Central memory CD8-positive, alpha-beta T cell (primary cell): ENCODE data around the gene CCL4L2.
"Not testable (repeated sequence)": the region's sequence is repeated elsewhere in the genome, so short reads cannot be mapped to it uniquely, and the experiment has no call there.

Experiments used
- ATAC-seq: fragments of 150-1000 bp; cut with Tn5 transposase; replicated peaks from 2 replicates; pipeline ENCODE4 v1.10.0; 2022; ENCODE audit warnings: mild to moderate bottlenecking, moderate FRiP score, moderate number of reproducible peaks; ENCODE audit not compliant: poor library complexity, severe bottlenecking; ENCODE audit errors: extremely low read depth
- DNase-seq, 2 donors: peaks; one replicate each; pipeline ENCODE4 v3.0.0; 2021; ENCODE audit warnings: low spot score in 2 of 2
- H3K27ac Mint-ChIP-seq: one replicate; pipeline ENCODE4 v1.8.0; 2022; ENCODE audit warnings: low read depth, mild to moderate bottlenecking, moderate library complexity, mixed read lengths
- H3K27me3 Mint-ChIP-seq: one replicate; pipeline ENCODE4 v1.8.0; 2022; ENCODE audit warnings: mixed read lengths
- H3K36me3 Mint-ChIP-seq: one replicate; pipeline ENCODE4 v1.8.0; 2022; ENCODE audit warnings: mild to moderate bottlenecking, moderate library complexity, mixed read lengths; ENCODE audit not compliant: insufficient read depth
- H3K4me1 Mint-ChIP-seq: one replicate; pipeline ENCODE4 v1.8.0; 2022; ENCODE audit warnings: mixed read lengths
- H3K4me3 Mint-ChIP-seq: one replicate; pipeline ENCODE4 v1.8.0; 2022; ENCODE audit warnings: mild to moderate bottlenecking, moderate library complexity, mixed read lengths
- H3K9me3 Mint-ChIP-seq: one replicate; pipeline ENCODE4 v1.8.0; 2022; ENCODE audit warnings: mixed read lengths

The CCL4L2 gene

DNA sequence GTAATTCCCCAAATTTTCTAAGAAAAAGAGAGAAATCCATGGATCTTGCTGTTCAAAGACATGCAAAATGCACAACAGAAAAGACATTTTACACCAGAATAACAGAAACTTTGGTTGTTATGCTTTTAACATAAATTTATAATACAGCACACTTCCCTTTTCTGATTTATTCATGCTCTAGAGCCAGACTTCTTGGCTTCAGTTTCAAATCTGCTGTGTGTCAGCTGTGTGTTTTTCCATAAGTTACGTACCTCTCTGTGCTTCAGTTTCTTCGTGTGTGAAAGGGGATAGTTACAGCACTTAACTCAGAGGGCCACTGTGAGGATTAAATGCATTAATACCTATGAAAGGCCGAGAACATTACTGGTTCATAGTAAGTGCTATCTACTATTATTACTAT lies 7.5 kb upstream of the CCL4L2 start:
- Mint-ChIP-seq H3K9me3 (no peaks in the 10 kb centered on the region), H3K27ac (peak overlapping the region; percentile 71), H3K4me1 (peaks cover 76% of the 10 kb centered on the region), H3K36me3 (peaks cover 12% of the 10 kb centered on the region), H3K4me3 (peak overlapping the region; percentile 54), H3K27me3 (no peaks in the 10 kb centered on the region)
- ATAC-seq: no peak
- DNase-seq: no peak

DNA sequence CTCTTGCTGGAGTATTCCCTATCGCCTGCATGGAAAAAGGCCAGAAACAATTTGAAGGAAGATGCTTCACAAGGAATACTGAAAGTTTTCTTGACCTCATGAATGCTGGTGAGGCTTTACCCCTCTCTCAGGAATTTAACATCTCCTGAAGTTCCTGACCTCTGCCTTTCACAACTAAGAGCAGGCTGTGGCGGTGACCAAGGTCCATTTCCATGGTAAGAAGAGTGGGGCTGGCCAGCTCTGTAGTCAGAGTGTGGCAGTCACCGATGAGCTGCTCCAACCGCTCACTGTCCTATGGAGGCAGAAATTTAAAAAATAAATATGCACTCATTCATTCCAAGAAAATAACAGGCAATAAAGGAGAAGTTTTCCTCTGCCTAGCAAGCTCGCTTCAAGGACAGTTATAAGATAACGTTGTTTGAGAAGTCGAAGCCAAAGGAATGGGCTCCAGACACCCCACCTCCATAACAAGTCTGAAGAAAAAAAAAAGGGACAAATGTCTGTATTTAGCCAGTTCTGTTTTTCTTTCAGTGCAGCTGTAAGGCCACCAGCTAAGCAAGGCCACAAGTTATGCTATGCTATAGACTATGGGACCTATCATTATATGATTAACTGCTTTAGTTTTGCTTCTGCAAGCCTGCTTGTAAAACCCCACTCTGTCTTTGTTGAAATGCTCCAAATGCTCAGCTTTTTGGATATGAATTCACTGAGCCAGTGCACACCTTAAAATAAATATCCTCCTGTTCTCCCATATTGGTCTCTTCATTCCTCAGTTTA lies 6.0 kb upstream of the CCL4L2 start:
- Mint-ChIP-seq H3K4me1 (peaks cover 69% of the 10 kb centered on the region), H3K27ac (peak overlapping the region; percentile 69), H3K27me3 (no peaks in the 10 kb centered on the region), H3K4me3 (no peak overlapping the region), H3K36me3 (peaks cover 6% of the 10 kb centered on the region), H3K9me3 (no peaks in the 10 kb centered on the region)
- ATAC-seq (no peak), DNase-seq (no peak)

DNA sequence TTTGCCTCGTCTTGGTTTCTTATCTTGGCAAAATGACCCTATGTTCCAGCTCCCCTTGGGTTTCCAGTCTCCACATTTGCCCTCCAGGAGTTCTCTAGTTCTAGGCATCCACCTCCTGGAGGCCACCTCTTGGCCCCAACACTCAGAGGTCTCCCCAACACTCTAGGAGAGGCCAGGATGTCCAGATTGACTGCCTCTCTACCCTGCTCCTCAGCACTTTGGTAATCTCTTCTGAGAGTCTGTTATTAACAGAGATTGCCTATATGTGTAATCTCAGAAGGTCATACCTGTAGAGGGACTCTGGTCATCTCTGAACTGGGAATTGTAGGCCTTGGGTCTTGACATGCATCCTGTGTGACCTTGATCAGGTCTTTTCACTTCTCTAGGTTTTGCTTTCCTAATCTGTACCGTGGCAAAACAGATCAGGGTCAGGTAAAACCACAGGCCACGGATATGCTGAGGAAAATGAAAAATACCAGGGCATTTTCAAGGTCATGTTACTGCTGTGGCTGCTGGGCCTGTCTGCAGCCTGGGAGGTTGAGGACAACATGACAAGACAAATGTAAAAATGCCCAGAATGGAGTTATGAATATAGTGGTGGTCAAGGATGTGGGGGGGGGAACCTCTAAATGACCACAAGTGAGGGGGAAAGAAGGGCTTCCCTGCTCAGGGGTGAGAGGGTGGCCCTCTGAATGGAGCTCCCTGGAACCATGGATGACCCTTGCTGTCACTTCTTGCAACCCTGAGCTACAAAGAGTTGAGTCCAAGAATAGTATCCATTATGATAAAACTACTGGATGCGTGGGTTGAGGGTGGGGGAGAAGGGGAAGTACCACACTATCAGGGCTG lies 5.0 kb upstream of the CCL4L2 start:
- peak overlapping the region; percentile 21 for H3K4me3 Mint-ChIP-seq
- H3K27me3 Mint-ChIP-seq: no peaks in the 10 kb centered on the region
- peak overlapping the region; percentile 69 for H3K27ac Mint-ChIP-seq
- peaks cover 69% of the 10 kb centered on the region for H3K4me1 Mint-ChIP-seq
- H3K36me3 Mint-ChIP-seq: peaks cover 8% of the 10 kb centered on the region
- no peak for DNase-seq
- H3K9me3 Mint-ChIP-seq: no peaks in the 10 kb centered on the region
- no peak for ATAC-seq

DNA sequence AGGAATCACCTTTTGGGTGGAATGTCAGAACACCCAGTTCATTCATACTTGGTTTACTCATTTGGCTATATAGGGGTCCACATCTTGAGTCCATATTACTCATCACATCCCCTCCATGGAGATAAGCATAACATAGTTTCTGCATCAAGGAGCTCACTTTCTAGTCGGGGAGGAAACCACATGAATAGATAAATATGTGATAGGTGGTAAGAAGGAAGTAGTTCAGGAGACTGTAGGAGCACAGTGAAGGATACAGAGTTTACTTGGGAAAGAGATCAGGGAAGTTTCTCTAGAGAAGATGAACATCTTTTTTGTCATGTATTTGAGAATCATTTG lies 4.4 kb upstream of the CCL4L2 start:
- H3K36me3 Mint-ChIP-seq, H3K9me3 Mint-ChIP-seq, ATAC-seq, DNase-seq, H3K4me3 Mint-ChIP-seq, H3K27me3 Mint-ChIP-seq: not testable (repeated sequence)
- H3K27ac Mint-ChIP-seq: peak overlapping the region; percentile 69
- peaks cover 68% of the 10 kb centered on the region for H3K4me1 Mint-ChIP-seq

DNA sequence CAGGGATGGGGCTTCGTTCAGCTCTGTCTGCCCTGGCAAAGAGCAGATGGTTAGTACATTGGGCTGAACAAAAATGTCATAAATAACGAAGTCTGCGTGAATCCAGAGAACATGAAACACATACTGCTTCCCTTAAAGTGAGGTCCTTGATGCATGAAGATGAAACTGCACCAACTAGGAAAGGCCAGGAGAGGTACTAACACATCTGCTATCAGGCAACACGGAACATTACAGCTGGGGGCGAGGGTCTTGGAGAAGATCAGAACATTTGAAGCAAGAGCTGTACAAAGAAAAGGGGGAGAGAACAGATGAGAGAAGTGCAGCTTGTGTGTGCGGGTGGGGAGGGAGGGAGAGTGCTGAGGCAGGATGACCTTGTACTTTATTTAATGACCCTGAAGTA lies 3.5 kb upstream of the CCL4L2 start:
- H3K4me1 Mint-ChIP-seq: peaks cover 68% of the 10 kb centered on the region
- not testable (repeated sequence) for H3K27ac Mint-ChIP-seq

DNA sequence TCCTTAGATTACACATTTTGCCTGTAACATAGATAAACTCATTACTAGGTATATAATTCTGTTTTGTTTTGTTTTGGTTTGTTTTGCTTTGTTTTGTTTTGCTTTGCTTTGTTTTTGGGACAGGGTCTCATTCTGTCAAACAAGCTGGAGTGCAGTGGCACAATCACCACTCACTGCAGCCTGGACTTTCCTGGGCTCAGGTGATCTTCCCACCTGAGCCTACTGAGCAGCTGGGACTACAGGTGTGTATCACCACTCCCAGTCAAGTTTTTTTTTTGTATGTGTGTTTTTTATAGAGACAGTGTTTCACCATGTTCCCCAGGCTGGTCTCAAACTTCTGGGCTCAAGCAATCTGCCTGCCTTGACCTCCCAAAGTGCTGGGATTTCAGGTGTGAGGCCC lies 1.3 kb upstream of the CCL4L2 start:
- no peaks in the 10 kb centered on the region for H3K9me3 Mint-ChIP-seq
- H3K27ac Mint-ChIP-seq: peak overlapping the region; percentile 97
- ATAC-seq (no peak), DNase-seq (no peak)
- peaks cover 11% of the 10 kb centered on the region for H3K36me3 Mint-ChIP-seq
- peaks cover 71% of the 10 kb centered on the region for H3K4me1 Mint-ChIP-seq
- H3K4me3 Mint-ChIP-seq: peak overlapping the region; percentile 84
- H3K27me3 Mint-ChIP-seq: no peaks in the 10 kb centered on the region

More for the DNA sequence above, 3.5 kb upstream of the CCL4L2 start:
- H3K4me3 Mint-ChIP-seq, H3K9me3 Mint-ChIP-seq, ATAC-seq, H3K27me3 Mint-ChIP-seq, DNase-seq: not testable (repeated sequence)
- peaks cover 11% of the 10 kb centered on the region for H3K36me3 Mint-ChIP-seq

DNA sequence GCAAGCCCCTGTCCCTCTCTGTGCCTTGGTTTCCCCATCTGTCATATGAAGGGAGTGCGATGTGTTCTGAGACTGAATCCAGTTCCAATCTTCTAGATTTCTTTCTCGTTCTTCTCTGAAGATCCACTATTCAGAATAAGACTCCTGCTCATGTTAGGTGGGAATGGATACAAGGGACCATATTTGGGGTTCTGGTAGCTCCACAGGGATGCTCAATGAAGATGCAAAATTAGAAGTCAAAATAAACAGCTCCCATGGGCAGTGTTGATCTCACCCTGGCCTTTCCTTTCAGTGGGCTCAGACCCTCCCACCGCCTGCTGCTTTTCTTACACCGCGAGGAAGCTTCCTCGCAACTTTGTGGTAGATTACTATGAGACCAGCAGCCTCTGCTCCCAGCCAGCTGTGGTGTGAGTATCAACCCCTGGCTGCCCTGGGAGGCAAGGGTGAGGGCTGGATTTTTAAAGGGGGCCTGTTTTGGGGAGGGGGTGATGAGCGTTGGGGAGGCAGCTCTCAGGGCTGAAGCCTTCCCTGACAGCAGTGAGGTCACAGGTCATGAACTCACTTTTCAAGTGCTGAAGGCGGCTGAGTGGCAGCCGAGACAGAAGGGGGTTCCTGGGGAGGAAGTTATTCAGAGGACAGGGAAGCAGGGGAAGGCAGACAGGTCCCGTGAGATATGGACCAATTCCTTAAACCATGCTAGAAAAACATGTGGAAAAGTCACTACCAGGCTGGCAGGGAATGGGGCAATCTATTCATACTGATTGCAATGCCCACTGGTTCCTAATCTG lies 815 bp downstream of the CCL4L2 start:
- ATAC-seq: peak; percentile 40
- Mint-ChIP-seq H3K27ac (peak overlapping the region; percentile 97), H3K4me3 (peak overlapping the region; percentile 84), H3K4me1 (peaks cover 75% of the 10 kb centered on the region)
- not testable (repeated sequence) for DNase-seq, H3K36me3 Mint-ChIP-seq, H3K9me3 Mint-ChIP-seq, H3K27me3 Mint-ChIP-seq

DNA sequence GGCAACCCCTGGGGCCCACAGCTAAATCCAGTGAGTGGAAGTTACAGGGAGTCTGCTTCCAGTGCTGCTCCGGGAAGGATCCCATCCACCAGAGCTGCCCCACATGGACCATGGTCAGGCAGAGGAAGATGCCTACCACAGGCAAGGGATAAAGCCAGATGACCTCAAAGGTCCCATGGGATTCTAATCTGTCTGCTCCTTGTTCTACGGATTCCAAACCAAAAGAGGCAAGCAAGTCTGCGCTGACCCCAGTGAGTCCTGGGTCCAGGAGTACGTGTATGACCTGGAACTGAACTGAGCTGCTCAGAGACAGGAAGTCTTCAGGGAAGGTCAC lies 1.4 kb downstream of the CCL4L2 start:
- DNase-seq: no peak

DNA sequence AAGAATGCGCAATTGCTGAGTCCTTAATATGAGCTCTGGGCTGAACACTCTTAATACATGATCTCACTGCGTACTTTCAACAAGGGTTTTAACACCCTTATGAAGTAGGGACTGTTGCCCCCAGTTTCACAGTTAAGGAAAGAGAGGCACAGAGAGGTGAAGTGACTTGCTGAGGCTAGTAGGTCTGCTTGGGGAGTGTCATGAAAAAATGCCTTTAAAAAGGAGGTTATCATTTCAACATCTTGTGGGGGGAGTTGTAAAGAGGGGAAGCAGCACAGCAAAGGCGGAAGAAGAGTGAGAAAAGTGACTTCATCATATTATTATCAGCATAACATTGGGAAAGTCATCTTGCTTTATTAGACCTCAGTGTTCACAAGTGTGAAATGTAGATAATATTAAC lies 2.1 kb downstream of the CCL4L2 start:
- no peaks in the 10 kb centered on the region for H3K9me3 Mint-ChIP-seq
- DNase-seq (no peak), ATAC-seq (peak; percentile 18)
- H3K4me1 Mint-ChIP-seq: peaks cover 67% of the 10 kb centered on the region
- H3K27ac Mint-ChIP-seq: peak overlapping the region; percentile 97
- peaks cover 5% of the 10 kb centered on the region for H3K36me3 Mint-ChIP-seq
- H3K4me3 Mint-ChIP-seq: peak overlapping the region; percentile 84
- no peaks in the 10 kb centered on the region for H3K27me3 Mint-ChIP-seq

More for the DNA sequence above, 1.4 kb downstream of the CCL4L2 start:
- peaks cover 71% of the 10 kb centered on the region for H3K4me1 Mint-ChIP-seq
- ATAC-seq: no peak
- H3K27me3 Mint-ChIP-seq: no peaks in the 10 kb centered on the region
- peak overlapping the region; percentile 84 for H3K4me3 Mint-ChIP-seq
- peak overlapping the region; percentile 97 for H3K27ac Mint-ChIP-seq
- peaks cover 7% of the 10 kb centered on the region for H3K36me3 Mint-ChIP-seq
- H3K9me3 Mint-ChIP-seq: no peaks in the 10 kb centered on the region

DNA sequence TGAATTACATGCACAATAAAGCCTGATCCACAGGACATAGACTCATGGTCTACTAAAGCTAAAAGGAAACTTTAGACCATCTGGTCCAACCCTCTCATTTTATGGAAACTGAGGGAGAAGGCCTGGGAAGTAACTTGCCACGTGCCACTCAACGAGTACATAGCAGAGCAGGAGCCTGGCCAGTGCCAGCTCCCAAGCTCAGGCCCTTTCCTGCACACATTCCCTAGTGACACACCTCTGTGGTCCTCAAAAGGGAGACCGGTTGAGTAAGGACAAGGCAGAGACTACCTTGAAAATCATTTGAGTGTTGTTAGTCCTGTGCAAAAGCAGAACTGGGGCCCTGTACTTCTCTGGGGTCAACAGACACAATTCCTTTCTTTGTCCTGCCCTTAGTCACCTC lies 2.8 kb downstream of the CCL4L2 start:
- Mint-ChIP-seq H3K27me3 (no peaks in the 10 kb centered on the region), H3K27ac (peak overlapping the region; percentile 97)

DNA sequence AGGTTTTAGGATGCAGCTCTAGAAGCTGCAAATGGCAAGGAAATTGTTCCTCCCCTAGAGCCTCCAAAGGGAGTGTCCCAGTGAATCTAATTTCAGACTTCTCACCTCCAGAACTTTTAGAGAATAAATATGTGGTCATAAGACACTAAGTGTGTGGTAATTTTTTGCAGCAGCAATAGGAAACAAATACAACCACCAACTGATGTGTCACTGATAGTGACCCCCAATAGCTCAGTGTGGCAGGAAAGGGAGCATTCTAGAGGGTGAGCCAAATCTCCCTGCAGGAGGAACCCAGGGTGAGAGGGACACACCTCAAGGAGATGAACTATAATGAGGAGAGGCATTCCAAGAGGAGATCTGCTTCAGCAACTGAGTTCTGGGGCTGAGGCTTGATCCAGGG lies 4.1 kb downstream of the CCL4L2 start:
- peaks cover 6% of the 10 kb centered on the region for H3K9me3 Mint-ChIP-seq
- peaks cover 5% of the 10 kb centered on the region for H3K36me3 Mint-ChIP-seq
- DNase-seq (no peak), ATAC-seq (no peak)
- H3K27me3 Mint-ChIP-seq: no peaks in the 10 kb centered on the region
- H3K4me1 Mint-ChIP-seq: peaks cover 67% of the 10 kb centered on the region
- peak overlapping the region; percentile 16 for H3K4me3 Mint-ChIP-seq
- H3K27ac Mint-ChIP-seq: peak overlapping the region; percentile 30

More for the DNA sequence above, 2.8 kb downstream of the CCL4L2 start:
- ATAC-seq (no peak), DNase-seq (no peak)
- Mint-ChIP-seq H3K9me3 (peaks cover 4% of the 10 kb centered on the region), H3K36me3 (peaks cover 5% of the 10 kb centered on the region), H3K4me3 (no peak overlapping the region), H3K4me1 (peaks cover 72% of the 10 kb centered on the region)

DNA sequence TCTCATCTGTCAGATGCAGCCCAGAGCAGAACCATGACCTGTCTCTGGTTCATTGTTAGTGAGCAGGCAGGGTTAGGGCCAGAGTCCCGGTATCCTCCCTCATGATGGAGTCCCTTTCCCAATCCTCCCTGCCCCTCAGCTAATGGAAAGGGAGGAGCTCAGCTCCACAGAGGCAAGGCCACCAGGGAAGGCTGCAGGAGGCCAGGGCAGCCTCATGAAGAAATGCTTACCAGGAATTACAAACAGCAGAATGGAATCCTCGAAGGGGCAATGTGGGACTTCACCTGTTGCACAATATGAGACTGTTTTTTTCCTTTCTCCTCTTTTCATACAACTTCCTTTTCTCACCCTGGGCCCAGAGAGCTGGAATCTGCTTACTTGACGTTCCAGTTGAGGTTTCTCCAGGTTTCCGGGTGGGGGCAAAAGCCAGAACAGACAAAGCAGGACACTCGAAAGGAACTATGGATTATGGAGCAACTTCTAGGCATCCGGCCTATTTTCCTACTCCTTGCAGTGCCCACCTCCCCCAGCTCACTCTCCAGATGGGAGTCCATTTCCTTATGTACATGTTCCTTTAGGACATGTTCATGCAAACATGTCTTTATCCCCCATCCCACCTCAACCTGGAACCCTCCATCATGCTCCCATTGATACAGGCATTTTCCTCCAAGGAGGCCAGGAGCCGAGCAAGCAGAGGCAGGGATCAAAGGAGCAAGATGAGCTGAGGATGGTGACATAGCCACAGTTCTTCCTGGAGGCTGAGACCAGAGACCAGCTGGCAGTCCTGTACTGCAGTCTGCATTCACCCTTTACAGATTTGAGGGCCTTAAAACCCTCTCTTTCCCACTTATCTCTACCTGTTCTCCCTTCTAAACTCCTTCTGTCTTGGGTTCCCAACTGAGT lies 4.8 kb downstream of the CCL4L2 start:
- ATAC-seq, H3K36me3 Mint-ChIP-seq, H3K27me3 Mint-ChIP-seq, H3K27ac Mint-ChIP-seq, DNase-seq, H3K9me3 Mint-ChIP-seq: not testable (repeated sequence)
- Mint-ChIP-seq H3K4me3 (peak overlapping the region; percentile 16), H3K4me1 (peaks cover 60% of the 10 kb centered on the region)
